ENCODE measurements around the gene DOCK3. TPM values are rescaled to one million over a fixed set of nuclear protein-coding genes. Genes with fewer than 3 reads are reported as not detected.
"Not testable (repeated sequence)": the region's sequence is repeated elsewhere in the genome, so short reads cannot be mapped to it uniquely, and the experiment has no call there.

The DOCK3 gene
- total and polyA plus RNA-seq, 4 donors: 0.01 to 0.08 (median 0.06) TPM; not detected in 1

- no peak for DNase-seq (ENCODE audit: low spot score)
- Histone ChIP-seq H3K4me3 (ENCODE audit: low read depth in 1 of 3, low read length in 3 of 3) (no peak overlapping the region), H3K9me3 (ENCODE audit: control insufficient read depth in 4 of 4, low read length in 3 of 4) (no peaks in the 10 kb centered on the region), H3K27me3 (ENCODE audit: control insufficient read depth in 4 of 4, insufficient read depth in 4 of 4, low read length in 3 of 4) (no peaks in the 10 kb centered on the region), H3K36me3 (ENCODE audit: control insufficient read depth in 4 of 4, insufficient read depth in 3 of 4, low read depth in 1 of 4, low read length in 3 of 4) (no peaks in the 10 kb centered on the region), H3K9ac (ENCODE audit: low read depth in 1 of 2, low read length in 2 of 2) (no peak overlapping the region), H3K27ac (ENCODE audit: low read depth in 1 of 2, low read length in 2 of 2) (no peak overlapping the region), H3K4me1 (ENCODE audit: control insufficient read depth in 4 of 4, insufficient read depth in 4 of 4, low read length in 3 of 4) (no peaks in the 10 kb centered on the region)
- no peak for TF ChIP-seq RAD21 (IDR thresholded peaks at IDR 0.05)
- no peak for TF ChIP-seq HNF4A (conservative IDR thresholded peaks at IDR 0.05)
- no peak for TF ChIP-seq REST (IDR thresholded peaks at IDR 0.05)
- no peak for TF ChIP-seq SP1 (IDR thresholded peaks at IDR 0.05)
- no peak for TF ChIP-seq ZBTB33 (IDR thresholded peaks at IDR 0.05)
- TF ChIP-seq EGR1 (IDR thresholded peaks at IDR 0.05; ENCODE audit: low read depth in 2 of 2): no peak
- no peak for TF ChIP-seq TAF1 (conservative IDR thresholded peaks at IDR 0.05)
- TF ChIP-seq HNF4G (IDR thresholded peaks at IDR 0.05): no peak
Measured at GRCh38 chr3:51191768-51192167, 517.0 kb downstream of the DOCK3 start.

GRCh38 chr3:51198477-51198876 is 523.8 kb downstream of the DOCK3 start:
- Histone ChIP-seq H3K4me1 (ENCODE audit: control insufficient read depth in 4 of 4, insufficient read depth in 4 of 4, low read length in 3 of 4) (no peaks in the 10 kb centered on the region), H3K36me3 (ENCODE audit: control insufficient read depth in 4 of 4, insufficient read depth in 3 of 4, low read depth in 1 of 4, low read length in 3 of 4) (no peaks in the 10 kb centered on the region), H3K9ac (ENCODE audit: low read depth in 1 of 2, low read length in 2 of 2) (no peak overlapping the region), H3K4me3 (ENCODE audit: low read depth in 1 of 3, low read length in 3 of 3) (no peak overlapping the region), H3K27me3 (ENCODE audit: control insufficient read depth in 4 of 4, insufficient read depth in 4 of 4, low read length in 3 of 4) (peaks cover 0 to 4% (median 0%) of the 10 kb centered on the region in 4 donors), H3K9me3 (ENCODE audit: control insufficient read depth in 4 of 4, low read length in 3 of 4) (no peaks in the 10 kb centered on the region), H3K27ac (ENCODE audit: low read depth in 1 of 2, low read length in 2 of 2) (no peak overlapping the region)
- no peak for DNase-seq (ENCODE audit: low spot score)
- whole genome bisulfite sequencing: 79% methylated on average over 3 of the region's 3 CpGs
- no peak for TF ChIP-seq RAD21 (IDR thresholded peaks at IDR 0.05)
- no peak for TF ChIP-seq EGR1 (IDR thresholded peaks at IDR 0.05; ENCODE audit: low read depth in 2 of 2)
- no peak for TF ChIP-seq REST (IDR thresholded peaks at IDR 0.05)
- no peak for TF ChIP-seq ZBTB33 (IDR thresholded peaks at IDR 0.05)
- TF ChIP-seq ATF3 (IDR thresholded peaks at IDR 0.05): no peak
- no peak for TF ChIP-seq HNF4G (IDR thresholded peaks at IDR 0.05)
- no peak for TF ChIP-seq RXRA (IDR thresholded peaks at IDR 0.05)
- no peak for TF ChIP-seq SP1 (IDR thresholded peaks at IDR 0.05)
- TF ChIP-seq YY1 (IDR thresholded peaks at IDR 0.05): no peak
- TF ChIP-seq GABPA (IDR thresholded peaks at IDR 0.05 in 1 of 2, conservative IDR thresholded peaks at IDR 0.05 in 1 of 2): no peak

- not testable (repeated sequence) for H3K4me3 ChIP-seq (ENCODE audit: low read depth in 1 of 3, low read length in 3 of 3); H3K9ac ChIP-seq (ENCODE audit: low read depth in 1 of 2, low read length in 2 of 2); H3K36me3 ChIP-seq (ENCODE audit: control insufficient read depth in 4 of 4, insufficient read depth in 3 of 4, low read depth in 1 of 4, low read length in 3 of 4); H3K27ac ChIP-seq (ENCODE audit: low read depth in 1 of 2, low read length in 2 of 2); H3K9me3 ChIP-seq (ENCODE audit: control insufficient read depth in 4 of 4, low read length in 3 of 4); H3K27me3 ChIP-seq (ENCODE audit: control insufficient read depth in 4 of 4, insufficient read depth in 4 of 4, low read length in 3 of 4); H3K4me1 ChIP-seq (ENCODE audit: control insufficient read depth in 4 of 4, insufficient read depth in 4 of 4, low read length in 3 of 4); DNase-seq (ENCODE audit: low spot score)
- 84% methylated on average over 13 of the region's 13 CpGs for WGBS
Measured at GRCh38 chr3:51199296-51199695, 524.6 kb downstream of the DOCK3 start.

Data from liver (tissue), 9 donors.